Ascending aorta (tissue), 2 donors: ENCODE data around the gene PPP2R3C. TPM values are rescaled to one million over a fixed set of nuclear protein-coding genes. Genes with fewer than 3 reads are reported as not detected.
"Not testable (repeated sequence)": the region's sequence is repeated elsewhere in the genome, so short reads cannot be mapped to it uniquely, and the experiment has no call there.

Experiments used
- DNase-seq, 2 donors: peaks; one replicate each; pipeline ENCODE4 v3.0.0-alpha.2; 2019; ENCODE audit warnings: low spot score in 2 of 2
- H3K27ac ChIP-seq, 2 donors: fragments of 200-600 bp; sonication (generic); one replicate each; pipeline ENCODE4 v1.5.1; 2016 to 2017; ENCODE audit warnings: mild to moderate bottlenecking in 1 of 2
- H3K27me3 ChIP-seq: fragments of 200-600 bp; sonication (generic); one replicate; pipeline ENCODE4 v1.5.1; 2017
- H3K36me3 ChIP-seq, 2 donors: fragments of 200-600 bp; sonication (generic); one replicate each; pipeline ENCODE4 v1.5.1; 2016
- H3K4me1 ChIP-seq, 2 donors: fragments of 200-600 bp; sonication (generic); one replicate each; pipeline ENCODE4 v1.5.1; 2016 to 2017; ENCODE audit warnings: mild to moderate bottlenecking in 1 of 2
- H3K4me3 ChIP-seq, 2 donors: fragments of 200-600 bp; sonication (generic); one replicate each; pipeline ENCODE4 v1.5.1; 2016 to 2017; ENCODE audit warnings: mild to moderate bottlenecking in 1 of 2
- H3K9me3 ChIP-seq, 2 donors: fragments of 200-600 bp; sonication (generic); one replicate each; pipeline ENCODE4 v1.5.1; 2016
- CTCF ChIP-seq, 3 experiments: fragments of 200-600 bp in 2 of 3; fragments of 450-650 bp in 1 of 3; sonication (generic) in 2 of 3; IDR thresholded peaks; one replicate each; pipeline ENCODE4 v1.5.1; 2016 to 2019; ENCODE audit warnings: antibody characterized with exemption in 3 of 3, mild to moderate bottlenecking in 1 of 3, moderate library complexity in 1 of 3
- intact Hi-C: fragments of 100-400 bp; cut with DNase I; formaldehyde crosslinking; loops from one replicate; pipeline ENCODE4 v1.15.1; 2023
- total RNA-seq: library from RNA; depleted of rRNA; stranded (reverse); fragments of >200 nt; gene quantifications from one replicate; pipeline ENCODE4 v1.1.0, GENCODE V29; 2016

Gene PPP2R3C
- total RNA-seq, 1 donor from 2014 or later: 63.6 TPM

GRCh38 chr14:35114036-35114435 lies 7.8 kb downstream of the PPP2R3C start:
- intact Hi-C loops: no loop called here
- no peak for DNase-seq
- Histone ChIP-seq H3K9me3 (no peaks in the 10 kb centered on the region), H3K27ac (no peak overlapping the region), H3K4me3 (no peak overlapping the region), H3K27me3 (no peaks in the 10 kb centered on the region), H3K4me1 (no peaks in the 10 kb centered on the region), H3K36me3 (peaks cover 53 to 71% of the 10 kb centered on the region in 2 donors)
- no peak for TF ChIP-seq CTCF (IDR thresholded peaks at IDR 0.05)

- Histone ChIP-seq H3K36me3 (peaks cover 58 to 77% of the 10 kb centered on the region in 2 donors), H3K4me3 (no peak overlapping the region), H3K27me3 (no peaks in the 10 kb centered on the region), H3K9me3 (no peaks in the 10 kb centered on the region), H3K27ac (no peak overlapping the region), H3K4me1 (no peaks in the 10 kb centered on the region)
- intact Hi-C loops: no loop called here
- no peak for DNase-seq
- no peak for TF ChIP-seq CTCF (IDR thresholded peaks at IDR 0.05)
These were observed 8.4 kb downstream of the PPP2R3C start for GRCh38 chr14:35113308-35113950.

GRCh38 chr14:35112641-35113040 lies 9.1 kb downstream of the PPP2R3C start:
- DNase-seq: no peak
- Histone ChIP-seq H3K4me3 (no peak overlapping the region), H3K36me3 (peaks cover 58 to 84% of the 10 kb centered on the region in 2 donors), H3K27ac (no peak overlapping the region), H3K27me3 (no peaks in the 10 kb centered on the region), H3K4me1 (no peaks in the 10 kb centered on the region), H3K9me3 (no peaks in the 10 kb centered on the region)
- no peak for TF ChIP-seq CTCF (IDR thresholded peaks at IDR 0.05)
- intact Hi-C loops: no loop called here

- intact Hi-C loops: no loop called here
- Histone ChIP-seq H3K27ac (no peak overlapping the region), H3K27me3 (no peaks in the 10 kb centered on the region), H3K4me1 (no peaks in the 10 kb centered on the region), H3K36me3 (peaks cover 51 to 83% of the 10 kb centered on the region in 2 donors), H3K4me3 (no peak overlapping the region), H3K9me3 (no peaks in the 10 kb centered on the region)
- no peak for TF ChIP-seq CTCF (IDR thresholded peaks at IDR 0.05)
- no peak for DNase-seq
These were observed 13.9 kb downstream of the PPP2R3C start for GRCh38 chr14:35107866-35108265.

- intact Hi-C loops, H3K27ac ChIP-seq, H3K4me1 ChIP-seq, H3K9me3 ChIP-seq, H3K4me3 ChIP-seq, DNase-seq, H3K27me3 ChIP-seq: not testable (repeated sequence)
- H3K36me3 ChIP-seq: peaks cover 56 to 87% of the 10 kb centered on the region in 2 donors
These were observed 27.1 kb downstream of the PPP2R3C start for GRCh38 chr14:35094645-35095044.

- TF ChIP-seq CTCF (IDR thresholded peaks at IDR 0.05): no peak
- Histone ChIP-seq H3K4me3 (no peak overlapping the region), H3K4me1 (no peaks in the 10 kb centered on the region), H3K9me3 (no peaks in the 10 kb centered on the region), H3K36me3 (peaks cover 58 to 82% of the 10 kb centered on the region in 2 donors), H3K27me3 (no peaks in the 10 kb centered on the region), H3K27ac (no peak overlapping the region)
- DNase-seq: no peak
- intact Hi-C loops: no loop called here
These were observed 33.3 kb downstream of the PPP2R3C start for GRCh38 chr14:35088514-35088913.
